Mucosa of rectum (tissue), 2 donors: Measurements from ENCODE around the gene ARHGEF37.

ENCODE experiments used
- H3K27ac ChIP-seq, 2 donors: one replicate each; pipeline ENCODE4 v1.7.0; 2013; ENCODE audit warnings: inconsistent platforms in 2 of 2, low read depth in 2 of 2, low read length in 2 of 2
- H3K27me3 ChIP-seq, 2 donors: one replicate each; pipeline ENCODE4 v1.7.0; 2013; ENCODE audit warnings: low read length in 2 of 2; ENCODE audit not compliant: control insufficient read depth in 2 of 2, insufficient read depth in 2 of 2
- H3K36me3 ChIP-seq, 2 donors: one replicate each; pipeline ENCODE4 v1.7.0; 2013; ENCODE audit warnings: low read length in 2 of 2; ENCODE audit not compliant: control insufficient read depth in 2 of 2, insufficient read depth in 2 of 2
- H3K4me1 ChIP-seq, 2 donors: one replicate each; pipeline ENCODE4 v1.7.0; 2013; ENCODE audit warnings: low read length in 2 of 2, mild to moderate bottlenecking in 1 of 2; ENCODE audit not compliant: control insufficient read depth in 2 of 2, insufficient read depth in 2 of 2
- H3K4me3 ChIP-seq, 2 donors: one replicate each; pipeline ENCODE4 v1.7.0; 2013; ENCODE audit warnings: low read length in 2 of 2
- H3K9ac ChIP-seq, 2 donors: one replicate each; pipeline ENCODE4 v1.7.0; 2013; ENCODE audit warnings: low read length in 2 of 2, low read depth in 1 of 2, mild to moderate bottlenecking in 1 of 2
- H3K9me3 ChIP-seq, 2 donors: one replicate each; pipeline ENCODE4 v1.7.0; 2013; ENCODE audit warnings: low read length in 2 of 2; ENCODE audit not compliant: control insufficient read depth in 2 of 2
- donor health status: healthy.
- donor health status: Normal muscosa, but diverticular disease.

Gene ARHGEF37

GRCh38 chr5:149681252-149681651 lies 100.0 kb downstream of the ARHGEF37 start:
- no peaks in the 10 kb centered on the region for H3K36me3 ChIP-seq
- H3K27ac ChIP-seq = peak overlapping the region; percentile 25 to 26
- H3K9ac ChIP-seq = no peak overlapping the region
- no peaks in the 10 kb centered on the region for H3K27me3 ChIP-seq
- H3K4me3 ChIP-seq = no peak overlapping the region
- H3K9me3 ChIP-seq = no peaks in the 10 kb centered on the region
- H3K4me1 ChIP-seq = peaks cover 7 to 9% of the 10 kb centered on the region in 2 donors

- H3K27ac ChIP-seq = no peak overlapping the region
Measured at GRCh38 chr5:149681922-149682321, 100.6 kb downstream of the ARHGEF37 start.

DNA sequence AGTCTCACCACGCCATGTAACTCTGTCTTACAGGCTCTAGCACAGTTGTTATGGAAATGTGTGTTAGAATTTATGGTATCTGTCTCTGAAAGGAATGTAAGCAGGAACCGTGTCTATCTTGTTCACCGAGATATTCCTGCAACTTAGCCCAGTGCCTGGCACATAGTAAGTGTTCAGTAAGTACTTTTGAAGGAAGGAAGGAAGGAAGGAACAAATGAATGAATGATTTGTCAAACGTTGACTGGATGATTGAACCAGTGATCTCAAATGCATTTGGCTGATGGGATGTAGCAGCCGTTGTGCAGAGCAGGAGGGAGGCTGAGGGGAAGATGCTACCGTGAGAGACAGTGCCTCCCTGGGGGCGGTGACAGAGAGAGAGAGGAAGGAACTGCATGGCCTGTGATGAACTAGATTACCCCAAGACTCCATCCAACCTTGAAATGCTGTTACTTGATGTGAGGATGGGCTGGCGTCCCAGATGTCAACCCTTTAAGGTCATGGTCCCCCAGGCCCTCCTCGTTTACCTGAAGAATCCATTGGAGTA lies 101.3 kb downstream of the ARHGEF37 start:
- Histone ChIP-seq H3K4me1 (peaks cover 0 to 3% of the 10 kb centered on the region in 2 donors), H3K4me3 (no peak overlapping the region), H3K9ac (no peak overlapping the region), H3K27ac (no peak overlapping the region), H3K9me3 (no peaks in the 10 kb centered on the region), H3K27me3 (no peaks in the 10 kb centered on the region), H3K36me3 (no peaks in the 10 kb centered on the region)

More at GRCh38 chr5:149681922-149682321, 100.6 kb downstream of the ARHGEF37 start:
- Histone ChIP-seq H3K27me3 (no peaks in the 10 kb centered on the region), H3K9ac (no peak overlapping the region), H3K9me3 (no peaks in the 10 kb centered on the region), H3K36me3 (no peaks in the 10 kb centered on the region), H3K4me1 (peaks cover 2 to 3% of the 10 kb centered on the region in 2 donors), H3K4me3 (no peak overlapping the region)

DNA sequence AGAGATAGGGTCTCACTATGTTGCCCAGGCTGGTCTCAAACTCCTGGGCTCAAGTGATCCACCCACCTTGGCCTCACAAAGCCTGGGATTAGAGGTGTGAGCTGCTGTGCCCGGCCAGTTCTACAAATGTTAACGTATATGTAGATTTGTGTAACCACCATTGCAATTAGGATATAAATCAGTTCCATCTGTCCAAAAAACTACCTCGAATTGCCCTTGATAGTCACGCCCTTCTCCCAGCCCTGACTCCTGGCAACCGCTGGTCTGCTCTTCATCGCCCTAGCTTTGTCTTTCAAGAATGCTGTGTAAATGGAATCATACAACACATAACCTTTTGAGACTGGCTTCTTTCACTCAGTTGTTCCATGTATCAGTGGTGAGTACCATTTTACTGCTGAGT lies 102.7 kb downstream of the ARHGEF37 start:
- Histone ChIP-seq H3K36me3 (no peaks in the 10 kb centered on the region), H3K4me1 (peaks cover 0 to 3% of the 10 kb centered on the region in 2 donors), H3K4me3 (no peak overlapping the region), H3K9me3 (no peaks in the 10 kb centered on the region), H3K27me3 (no peaks in the 10 kb centered on the region), H3K9ac (no peak overlapping the region), H3K27ac (no peak overlapping the region)

DNA sequence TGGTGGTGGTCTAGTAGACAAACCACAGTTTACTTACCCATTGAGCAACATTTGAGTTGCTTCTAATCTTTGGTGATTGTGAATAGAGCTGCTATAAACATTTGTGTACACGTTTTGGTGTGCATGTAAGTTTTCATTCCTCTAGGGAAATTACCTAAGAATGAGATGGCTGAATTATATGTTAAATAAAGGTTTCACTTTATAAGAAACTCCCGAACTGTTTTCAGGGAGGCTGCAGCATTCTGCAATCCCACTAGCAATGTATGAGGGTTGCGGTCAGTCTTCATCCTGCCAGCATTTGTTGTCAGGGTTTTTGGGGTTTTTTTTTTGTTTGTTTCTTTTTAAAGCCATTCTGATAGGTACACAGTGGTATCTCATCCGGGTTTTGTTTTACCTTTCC lies 103.1 kb downstream of the ARHGEF37 start:
- Histone ChIP-seq H3K27me3 (no peaks in the 10 kb centered on the region), H3K9me3 (no peaks in the 10 kb centered on the region), H3K36me3 (no peaks in the 10 kb centered on the region), H3K27ac (no peak overlapping the region), H3K4me3 (no peak overlapping the region), H3K4me1 (peaks cover 0 to 3% of the 10 kb centered on the region in 2 donors), H3K9ac (no peak overlapping the region)
